Hepatic stellate cell (primary cell): ENCODE results near the gene KCNQ1OT1.

Source experiments
- DNase-seq: peaks from one replicate; pipeline ENCODE4 v3.0.0; 2011; ENCODE audit warnings: low spot score

Gene KCNQ1OT1

GRCh38 chr11:2666828-2667570 is 32.8 kb downstream of the KCNQ1OT1 start:
- DNase-seq, result no peak

GRCh38 chr11:2666401-2666741 is 33.4 kb downstream of the KCNQ1OT1 start:
- DNase-seq, result no peak

- DNase-seq, result no peak
These were observed 34.0 kb downstream of the KCNQ1OT1 start for GRCh38 chr11:2665526-2666400.

DNA sequence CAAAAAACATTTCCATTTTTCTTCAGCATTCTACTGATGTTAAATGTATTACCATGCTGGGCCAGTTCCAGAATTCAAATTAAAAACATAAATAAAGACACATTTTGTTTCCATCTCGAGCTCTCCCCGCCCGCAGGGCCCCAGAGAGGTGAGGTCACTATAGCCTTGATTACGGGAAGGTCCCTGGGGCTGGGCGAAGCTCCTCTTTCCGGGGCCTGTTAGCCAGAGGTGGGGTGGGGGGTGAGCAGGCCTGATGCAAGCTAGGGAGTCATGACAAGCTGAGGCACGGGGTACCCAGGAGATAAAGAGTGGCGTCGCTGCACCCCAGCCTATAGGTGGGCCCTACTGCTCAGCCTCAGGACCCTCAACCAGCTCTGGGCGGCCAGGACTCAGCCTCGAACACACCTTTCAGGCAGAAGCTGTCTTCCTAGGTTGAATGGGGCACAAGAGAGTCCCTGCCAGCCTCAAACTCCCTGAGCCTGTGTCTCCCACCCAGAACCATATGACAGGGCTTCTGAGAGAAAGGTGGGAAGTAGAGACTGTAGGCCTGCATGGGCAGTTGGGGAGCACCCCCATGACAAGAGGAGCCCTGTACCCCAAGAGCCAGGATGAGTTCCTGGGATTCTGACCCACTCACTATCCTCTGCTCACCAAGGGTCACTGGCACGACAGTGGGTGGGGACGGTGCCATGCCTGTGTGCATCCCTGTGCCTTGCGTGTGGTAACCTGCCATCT is 34.8 kb downstream of the KCNQ1OT1 start:
- no peak for DNase-seq

DNA sequence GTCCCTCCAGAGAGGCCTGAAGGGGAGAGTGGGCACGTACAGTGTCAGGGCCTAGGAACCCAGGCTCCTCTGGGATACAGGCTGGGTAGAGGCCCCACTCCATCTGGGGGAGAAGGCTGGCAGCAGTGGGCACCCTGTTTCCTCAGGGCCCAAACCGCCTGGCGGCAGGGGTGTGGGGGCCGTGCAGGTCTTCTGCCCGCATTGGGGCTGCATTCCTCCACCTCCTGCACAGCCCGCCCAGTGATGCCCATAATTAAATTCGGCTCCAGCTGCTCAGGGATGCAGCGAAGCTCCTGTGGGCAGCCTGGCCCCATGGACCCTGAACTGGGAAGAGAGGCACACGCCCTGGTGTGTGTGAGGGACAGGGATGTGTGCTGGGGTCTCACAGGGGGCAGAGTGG is 35.4 kb downstream of the KCNQ1OT1 start:
- DNase-seq, result no peak

DNA sequence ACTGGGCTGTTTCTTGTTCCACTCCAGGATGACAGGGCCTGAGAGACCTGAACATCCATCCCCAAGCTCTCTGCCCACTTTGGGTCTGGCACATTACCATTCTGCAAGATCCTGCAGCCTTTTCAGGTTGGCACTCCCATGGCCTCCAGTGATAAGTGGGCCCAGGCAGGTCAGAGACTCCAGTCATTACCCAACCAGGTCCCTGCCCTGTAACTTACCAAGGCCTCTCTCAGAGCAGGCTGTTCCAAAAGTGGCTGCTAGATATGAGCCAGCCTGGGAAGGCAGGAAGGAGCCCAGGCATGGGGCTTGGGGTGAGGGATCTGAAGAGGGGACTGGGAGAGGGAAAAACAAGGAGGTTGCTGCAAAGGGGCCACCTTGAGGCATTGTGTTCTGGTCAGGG is 35.9 kb downstream of the KCNQ1OT1 start:
- no peak for DNase-seq

DNA sequence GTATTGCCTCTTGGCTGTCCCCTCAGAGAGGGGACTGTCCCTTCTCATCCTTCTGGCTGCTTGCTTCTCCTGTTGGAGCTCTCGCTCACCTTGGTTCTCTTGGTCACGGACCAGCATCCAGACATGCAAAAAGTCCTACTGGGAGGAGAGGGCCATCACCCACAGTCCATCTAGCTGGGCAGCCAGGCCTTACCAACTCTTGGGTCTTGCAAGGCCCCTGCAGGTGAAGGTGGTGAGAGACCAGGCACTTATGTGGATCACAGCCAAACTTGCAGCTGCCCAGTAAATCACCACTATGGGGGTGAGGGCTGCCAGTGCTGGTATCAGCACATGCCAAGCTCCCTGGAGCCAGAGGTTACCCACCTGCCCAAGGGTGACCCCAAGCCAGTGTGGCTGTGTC is 36.3 kb downstream of the KCNQ1OT1 start:
- DNase-seq, result no peak

- DNase-seq, result no peak
These were observed 37.1 kb downstream of the KCNQ1OT1 start for GRCh38 chr11:2662430-2663299.

DNA sequence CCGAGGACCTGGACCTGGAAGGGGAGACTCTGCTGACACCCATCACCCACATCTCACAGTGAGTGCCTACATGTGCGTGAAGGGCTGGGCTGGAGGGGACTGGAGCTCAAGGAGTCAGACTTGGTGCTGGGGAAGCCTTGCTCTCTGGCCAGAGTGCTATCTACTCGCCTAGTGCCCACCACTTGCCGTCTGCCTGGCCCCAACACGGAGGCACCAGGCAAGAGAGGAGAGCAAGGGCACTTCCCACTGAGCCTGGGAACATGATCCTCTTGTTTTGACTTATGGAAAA is 37.8 kb downstream of the KCNQ1OT1 start:
- no peak for DNase-seq

- no peak for DNase-seq
These were observed 38.4 kb downstream of the KCNQ1OT1 start for GRCh38 chr11:2661173-2662023.

GRCh38 chr11:2660357-2660939 is 39.3 kb downstream of the KCNQ1OT1 start:
- DNase-seq, result no peak

- DNase-seq, result no peak
These were observed 42.0 kb downstream of the KCNQ1OT1 start for GRCh38 chr11:2657697-2658284.

GRCh38 chr11:2656859-2657258 is 42.9 kb downstream of the KCNQ1OT1 start:
- no peak for DNase-seq

DNA sequence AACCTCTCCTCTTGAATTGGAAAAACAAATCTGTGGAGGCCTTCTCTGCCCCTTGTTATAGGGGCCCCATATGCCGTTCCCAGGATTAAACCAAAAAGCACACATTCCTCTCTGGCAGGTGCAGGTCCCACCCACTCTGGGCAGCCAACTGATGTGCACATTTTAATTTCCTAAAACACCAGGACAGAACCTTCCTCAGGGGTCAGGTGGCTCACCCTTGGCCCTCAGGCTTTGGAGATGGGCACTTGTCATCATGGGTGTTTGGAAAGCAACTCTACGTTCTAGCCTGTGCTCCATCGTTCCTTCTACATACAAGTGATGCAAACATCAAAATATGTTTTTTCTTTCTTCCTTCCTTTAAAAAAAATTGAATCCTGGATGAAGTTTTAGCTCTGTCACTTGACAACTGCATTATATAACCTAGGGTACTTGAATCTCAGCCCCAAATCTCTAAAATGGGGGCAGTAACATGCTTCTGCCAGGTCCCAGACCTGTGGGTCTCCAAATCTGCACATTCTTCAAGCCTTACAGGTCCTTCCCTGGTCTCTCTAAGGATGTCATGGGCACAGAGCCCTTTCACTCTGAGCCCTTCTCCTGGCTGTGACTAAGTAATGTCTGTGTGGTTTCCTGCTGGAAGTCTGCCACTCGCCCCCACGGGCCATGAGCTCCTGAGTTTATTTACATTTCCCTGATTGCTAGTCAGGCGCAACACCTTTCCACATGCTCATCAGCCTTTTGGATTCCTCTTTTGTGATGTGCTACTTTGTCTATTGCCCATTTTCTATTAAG is 43.8 kb downstream of the KCNQ1OT1 start:
- DNase-seq, result no peak

GRCh38 chr11:2655016-2655719 is 44.6 kb downstream of the KCNQ1OT1 start:
- no peak for DNase-seq

GRCh38 chr11:2653930-2654739 is 45.7 kb downstream of the KCNQ1OT1 start:
- no peak for DNase-seq

DNA sequence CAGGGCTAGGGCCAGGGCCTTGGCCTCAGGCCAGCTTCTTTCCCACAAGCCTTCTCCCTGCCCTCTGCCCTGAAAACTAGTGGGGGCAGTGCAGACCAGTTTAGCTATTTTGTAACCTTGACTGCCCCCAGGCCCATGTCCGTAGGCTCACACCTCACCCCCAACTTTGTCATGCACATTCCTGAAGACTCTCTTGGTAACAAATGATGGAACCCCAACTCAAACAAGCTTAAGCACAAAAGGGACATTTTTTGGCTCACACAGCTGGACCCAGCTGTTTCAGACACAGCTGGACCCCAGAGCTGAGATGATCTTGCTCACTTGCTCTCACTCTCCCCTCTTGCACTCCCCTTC is 46.6 kb downstream of the KCNQ1OT1 start:
- DNase-seq, result no peak
